GM18502 (cell line): ENCODE results near the gene NPR2.

Experiments
- ATAC-seq: cut with Tn5 transposase; IDR thresholded peaks from one replicate; pipeline ENCODE4 v1.9.1; 2021; ENCODE audit warnings: mild to moderate bottlenecking; ENCODE audit not compliant: unreplicated experiment, poor library complexity

Gene NPR2

DNA sequence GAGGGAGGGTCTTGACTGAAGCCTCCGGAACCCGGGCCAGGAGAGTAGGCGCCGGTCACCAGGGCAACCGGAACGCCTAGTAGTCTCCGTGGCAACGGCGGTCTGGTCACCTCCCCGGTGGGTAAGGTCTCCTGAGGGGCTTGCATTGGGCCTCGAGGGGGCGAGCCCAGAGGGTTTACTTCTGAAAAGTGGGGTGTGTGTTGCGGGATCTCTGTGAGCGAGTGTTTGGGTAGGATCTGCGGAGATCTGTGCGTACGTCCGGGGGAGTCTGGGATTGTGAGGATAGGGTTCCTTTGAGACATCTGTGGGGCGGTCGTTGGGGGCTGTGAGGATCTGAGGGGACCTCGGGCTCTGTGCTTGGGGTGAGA lies 37.3 kb downstream of the NPR2 start, which contains the start of gene FAM221B:
Gene FAM221B, minus strand, starts transcription at position 17 of the 368 bp plus-strand sequence. CDS start 2,571 bp downstream, outside the sequence.
- ATAC-seq = peak; percentile 3

DNA sequence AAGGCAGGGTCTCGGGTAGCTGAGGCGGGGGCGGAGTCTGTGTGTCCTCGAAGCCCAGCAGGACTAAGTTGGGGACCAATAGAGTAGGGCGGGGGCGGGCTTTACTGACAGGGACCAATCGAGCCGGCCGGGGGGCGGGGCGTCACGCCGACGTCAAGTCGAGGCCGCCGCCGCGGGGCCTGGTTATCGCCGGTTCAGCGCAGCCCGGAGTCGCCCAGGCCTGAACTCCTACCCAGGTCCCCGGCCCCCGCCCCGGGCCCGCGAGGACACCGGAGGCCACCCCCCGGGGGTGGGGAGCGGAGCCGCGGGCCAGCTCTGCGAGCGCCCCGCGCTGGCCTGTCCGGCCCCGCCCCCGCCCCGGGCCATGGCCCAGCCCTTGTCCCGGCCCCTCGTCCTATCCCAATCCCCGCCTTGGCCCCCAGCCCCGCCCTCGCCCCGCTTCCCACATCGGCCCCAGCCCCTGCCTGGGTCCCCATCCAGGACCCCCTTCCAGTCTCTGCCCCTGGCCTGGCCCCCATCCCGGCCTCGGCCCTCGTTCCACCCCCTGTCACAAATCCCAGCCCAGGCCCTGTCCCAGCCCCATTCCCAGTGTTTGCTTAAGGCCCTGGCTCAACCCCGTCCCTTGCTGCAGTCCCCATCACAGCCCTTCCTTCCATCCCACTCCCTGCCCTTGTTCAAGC lies 37.8 kb downstream of the NPR2 start, which contains the start of gene TMEM8B:
Gene TMEM8B, plus strand, starts transcription at position 145 of the 680 bp plus-strand sequence. Its CDS starts 220 bp downstream, at position 365.
- ATAC-seq = peak; percentile 78

DNA sequence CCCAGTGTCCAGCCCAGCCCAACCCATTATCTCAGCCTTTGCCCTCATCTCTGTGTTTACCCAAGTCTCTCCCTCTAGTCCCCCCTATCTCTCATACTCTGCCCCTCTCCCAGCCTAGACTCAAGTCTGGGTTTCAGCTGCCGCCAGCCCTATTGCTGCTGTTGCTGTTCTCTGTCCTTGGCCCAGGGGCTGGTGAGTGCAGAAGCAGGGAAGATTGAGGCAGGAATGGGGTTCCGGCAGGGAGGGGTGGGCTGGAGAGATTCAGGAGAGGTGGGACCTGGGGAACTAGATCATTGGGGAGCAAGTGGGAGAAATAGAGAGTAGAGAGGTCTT lies 38.3 kb downstream of the NPR2 start:
- ATAC-seq = no peak

DNA sequence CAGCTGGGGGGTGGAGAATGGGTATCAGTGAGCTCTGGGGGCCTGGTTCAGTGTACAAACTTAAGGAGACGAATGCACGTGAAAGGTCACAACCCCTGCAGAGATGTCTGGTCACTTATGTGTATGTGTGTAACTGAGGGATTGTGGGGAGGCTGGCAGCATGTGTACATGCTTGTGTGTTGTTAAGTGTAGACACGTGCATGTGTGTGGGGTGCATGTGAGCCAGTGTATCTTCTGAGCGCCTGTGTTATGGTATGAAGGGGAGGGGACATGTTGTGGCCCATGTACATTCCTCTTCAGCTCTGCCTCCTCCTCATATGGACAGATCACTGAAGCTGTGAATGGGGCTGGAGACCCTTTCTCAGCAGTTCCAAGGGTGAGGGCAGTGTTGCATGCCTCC lies 39.6 kb downstream of the NPR2 start:
- ATAC-seq = no peak

DNA sequence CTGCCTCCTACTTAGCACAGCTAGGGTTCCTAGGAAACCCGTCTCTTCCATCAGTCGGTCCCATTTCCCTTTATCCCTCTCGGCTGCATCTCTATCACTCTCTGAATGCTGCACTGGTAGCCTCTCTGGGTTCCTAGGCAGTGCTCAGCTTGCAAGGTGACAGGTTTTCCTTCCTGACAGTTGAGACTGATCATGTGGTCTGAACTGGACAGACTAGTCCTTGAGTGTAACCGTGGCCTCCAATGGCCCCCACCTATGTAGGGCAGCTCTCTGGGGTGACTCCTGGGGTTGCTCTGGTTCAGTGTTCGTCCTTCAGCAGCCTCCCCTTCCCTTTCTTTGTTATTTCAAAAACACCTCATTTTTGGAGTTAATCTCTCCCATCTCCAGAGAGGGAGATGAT lies 41.4 kb downstream of the NPR2 start:
- no peak for ATAC-seq

DNA sequence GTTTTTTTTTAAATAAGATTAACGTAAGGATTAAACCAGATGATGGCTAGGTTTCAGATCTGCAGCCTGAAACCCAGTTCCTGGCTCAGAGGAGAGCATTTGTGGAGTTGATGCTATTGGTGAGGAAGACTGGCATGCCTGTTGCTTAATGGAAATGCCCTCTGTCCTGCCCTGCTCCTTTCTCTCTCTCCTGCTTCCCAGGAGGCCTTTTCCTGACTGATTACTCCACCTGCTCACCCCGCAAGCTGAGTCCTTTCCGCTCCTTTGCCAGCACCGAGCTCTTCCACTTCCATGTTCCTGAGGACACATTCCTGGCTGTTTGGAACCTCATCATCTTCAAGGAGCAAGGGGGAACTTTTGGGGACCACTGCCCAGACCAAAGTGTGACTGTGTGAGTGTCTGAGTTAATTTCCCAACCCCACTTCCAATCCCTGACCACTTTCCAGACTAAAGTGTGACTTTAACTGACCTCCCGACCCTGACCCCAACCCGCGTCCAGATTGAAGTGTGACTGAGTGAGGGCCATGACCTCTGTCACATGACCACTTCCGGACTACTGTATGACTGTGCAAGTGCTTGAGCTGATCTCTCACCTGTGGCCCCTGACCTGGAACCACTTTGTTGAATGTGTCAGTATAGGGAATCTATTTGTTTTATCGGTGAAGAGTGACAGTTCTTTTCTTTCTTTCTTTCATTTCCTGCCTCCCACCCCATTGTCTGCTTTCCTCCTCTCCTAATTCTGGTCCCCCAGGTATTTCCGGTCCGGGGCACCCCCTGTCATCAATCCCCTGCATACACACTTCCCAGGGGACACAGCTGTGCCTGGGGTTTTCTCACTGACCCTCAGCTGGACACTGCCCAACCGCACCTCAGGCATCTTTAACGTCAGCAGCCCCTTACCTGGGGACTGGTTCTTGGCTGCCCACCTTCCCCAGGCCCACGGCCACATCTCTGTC lies 43.1 kb downstream of the NPR2 start:
- ATAC-seq = no peak

DNA sequence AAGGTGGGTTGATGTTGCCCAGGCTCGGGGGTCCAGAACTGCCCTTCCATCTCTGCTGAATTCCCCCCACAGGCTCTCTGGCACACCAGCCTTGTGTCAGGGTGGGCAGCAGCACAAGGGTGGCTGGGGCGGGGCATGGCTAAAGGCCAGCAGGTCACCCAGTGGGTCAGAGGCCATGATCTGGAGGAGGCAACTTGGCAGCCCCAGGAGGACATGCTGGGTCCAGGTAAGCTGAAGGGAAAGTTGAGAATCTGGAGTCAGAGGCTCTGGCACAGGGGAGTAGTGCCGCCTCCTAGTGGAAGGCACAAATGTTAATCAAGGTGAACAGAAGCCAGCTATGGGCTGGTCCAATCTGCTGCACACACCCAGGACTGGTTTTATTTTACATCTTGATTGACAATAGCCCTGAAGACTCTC lies 43.8 kb downstream of the NPR2 start:
- ATAC-seq = no peak

DNA sequence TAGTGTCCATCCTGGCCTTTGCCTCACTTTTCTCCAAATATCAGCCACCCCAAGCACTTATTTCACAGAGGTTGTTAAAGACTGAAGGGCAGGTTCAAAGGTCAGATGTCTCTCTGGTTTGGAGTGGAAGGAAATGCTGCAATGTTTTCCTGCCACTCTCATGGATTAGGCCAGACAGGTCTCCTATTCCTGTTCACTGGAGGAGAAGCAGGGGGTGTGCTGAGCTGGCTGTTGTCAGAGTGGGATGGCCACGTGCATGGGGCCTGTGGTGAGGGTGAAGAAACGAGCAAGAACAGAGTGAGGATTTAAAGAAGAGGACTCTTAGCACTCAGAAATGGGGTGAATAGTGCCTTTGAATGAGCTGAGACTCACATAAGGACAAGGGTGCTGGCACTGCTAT lies 44.4 kb downstream of the NPR2 start:
- ATAC-seq = no peak

DNA sequence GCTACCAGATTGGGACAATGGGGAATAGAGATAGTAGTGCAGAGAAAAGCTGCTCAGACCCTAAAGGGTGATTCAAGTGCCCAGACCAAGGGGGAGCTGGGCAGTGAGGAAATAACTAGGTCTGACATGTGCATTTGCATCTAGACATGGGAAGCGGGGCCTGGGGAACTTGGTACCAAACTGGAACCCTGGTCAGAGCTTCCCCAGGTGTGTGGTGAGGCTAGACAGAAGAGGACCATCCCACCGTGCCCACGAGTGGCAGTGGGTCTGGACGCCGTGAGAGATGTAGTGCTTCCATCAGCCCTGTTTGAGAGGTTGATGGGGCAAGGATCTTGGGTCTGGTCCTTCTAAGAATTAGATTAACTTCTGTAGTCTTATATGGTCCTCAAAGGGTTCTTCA lies 45.2 kb downstream of the NPR2 start:
- ATAC-seq = no peak

DNA sequence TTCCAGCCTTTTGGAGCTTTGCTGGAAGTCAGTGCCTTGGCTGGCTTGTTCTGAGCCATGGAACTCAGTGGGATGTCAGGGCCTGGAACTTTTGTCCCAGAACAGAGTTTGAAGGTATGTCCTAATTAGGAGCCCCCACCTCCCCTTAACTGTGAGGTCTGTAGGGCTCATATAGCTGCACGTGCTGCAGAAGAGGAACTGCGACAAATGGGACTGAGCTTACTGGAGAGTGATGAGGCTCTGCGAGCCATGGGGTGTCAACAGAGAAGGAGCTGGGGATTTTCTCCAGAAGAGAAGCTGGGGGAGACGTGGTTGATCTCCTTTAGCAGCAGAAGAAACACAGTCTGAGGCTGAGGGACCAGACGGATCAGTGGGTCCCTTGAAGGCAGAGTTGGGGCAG lies 48.5 kb downstream of the NPR2 start:
- no peak for ATAC-seq

DNA sequence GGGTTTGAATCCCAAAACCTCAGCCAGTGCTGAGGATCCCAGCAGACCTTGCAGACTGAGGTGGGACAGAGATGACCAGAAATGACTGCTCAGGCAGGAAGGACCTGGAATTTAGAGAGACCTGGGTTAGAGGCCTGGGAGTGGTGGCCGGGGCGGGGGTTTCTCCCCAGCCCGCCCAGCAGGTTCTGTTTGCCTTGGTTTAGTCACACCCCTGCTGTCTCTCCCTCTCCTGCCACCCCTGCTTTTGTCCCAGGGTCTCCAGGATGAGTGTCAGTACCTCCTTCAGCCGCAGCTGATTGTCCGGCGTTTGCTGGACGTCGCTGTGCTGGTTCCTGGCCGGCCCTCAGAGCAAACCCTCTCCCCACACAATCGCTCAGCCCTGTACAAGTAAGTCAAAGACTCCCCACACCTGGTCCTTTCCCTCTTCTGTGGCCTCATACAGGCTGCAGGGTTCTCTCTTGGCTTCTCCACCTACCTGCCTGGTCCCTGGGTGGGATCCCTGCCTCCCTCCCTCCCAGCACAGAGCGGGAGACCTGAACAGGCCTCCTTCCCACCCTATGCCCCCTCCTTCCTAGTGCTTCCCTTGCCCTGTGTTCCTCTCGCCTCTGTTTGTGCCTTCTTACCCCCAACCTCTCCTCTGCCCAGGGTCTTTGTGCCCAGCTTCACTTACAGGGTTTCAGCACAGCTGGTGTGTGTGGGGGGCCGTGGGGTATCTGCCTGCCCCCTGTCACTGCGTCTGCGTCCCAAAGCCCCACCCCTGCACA lies 49.7 kb downstream of the NPR2 start:
- ATAC-seq = no peak

DNA sequence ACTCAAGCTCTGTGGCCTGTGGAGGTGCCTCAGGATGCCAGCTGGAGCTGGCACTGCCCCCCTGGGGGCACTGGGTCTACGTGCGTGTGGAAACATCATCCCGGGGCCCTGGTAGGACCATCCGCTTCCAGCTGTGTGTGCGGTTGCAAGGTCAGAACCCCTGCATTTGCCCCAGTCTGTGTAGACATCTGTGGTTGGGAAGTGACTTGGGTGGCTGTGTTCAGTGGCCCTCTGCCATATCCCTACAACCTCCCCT lies 50.2 kb downstream of the NPR2 start:
- ATAC-seq = no peak

DNA sequence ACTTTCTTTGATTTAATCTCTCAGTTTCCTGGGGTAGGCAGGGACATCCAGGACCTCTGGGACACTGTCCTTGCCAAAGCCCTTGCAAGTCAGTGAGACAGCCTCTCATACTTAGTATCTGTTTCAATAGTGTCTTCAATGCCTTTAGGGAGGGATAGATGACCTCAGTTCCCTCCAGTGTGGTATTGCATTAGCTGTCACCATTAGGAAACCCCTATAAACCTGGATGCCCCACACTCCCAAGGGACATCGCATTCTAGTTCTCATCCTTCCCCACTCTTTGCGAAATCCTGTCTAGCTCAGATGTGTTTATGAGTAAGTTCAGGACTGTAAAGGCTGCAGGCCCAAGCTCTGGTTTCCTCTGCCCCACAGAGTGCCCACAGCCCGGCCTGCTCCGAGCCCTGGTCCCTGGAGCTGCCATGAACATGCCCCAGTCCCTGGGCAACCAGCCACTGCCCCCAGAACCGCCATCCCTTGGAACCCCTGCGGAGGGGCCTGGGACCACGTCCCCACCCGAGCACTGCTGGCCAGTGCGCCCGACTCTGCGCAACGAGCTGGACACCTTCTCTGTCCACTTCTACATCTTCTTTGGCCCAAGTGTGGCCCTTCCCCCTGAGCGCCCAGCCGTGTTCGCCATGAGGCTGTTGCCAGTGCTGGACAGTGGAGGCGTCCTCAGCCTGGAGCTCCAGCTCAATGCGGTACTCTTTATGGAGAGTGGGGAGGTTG lies 50.8 kb downstream of the NPR2 start:
- no peak for ATAC-seq

DNA sequence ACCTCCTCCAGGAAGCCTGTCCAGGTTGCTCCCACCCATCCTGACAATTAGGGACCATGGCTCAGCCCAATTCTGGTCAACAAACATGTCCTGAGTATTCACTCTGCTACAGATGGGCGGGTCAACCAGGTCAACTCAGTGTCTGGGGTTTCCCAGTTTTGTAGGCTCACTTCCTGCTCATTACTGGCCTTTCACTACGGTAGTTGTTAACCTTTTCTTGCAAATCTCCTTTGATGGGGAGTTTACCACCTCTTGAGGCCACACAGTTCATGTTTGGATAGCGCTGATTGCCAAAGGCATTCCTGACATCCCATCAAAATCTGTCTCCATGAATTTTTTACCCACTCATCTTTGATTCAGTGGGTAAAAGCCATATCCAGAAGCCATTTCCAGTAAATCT lies 51.4 kb downstream of the NPR2 start:
- no peak for ATAC-seq

DNA sequence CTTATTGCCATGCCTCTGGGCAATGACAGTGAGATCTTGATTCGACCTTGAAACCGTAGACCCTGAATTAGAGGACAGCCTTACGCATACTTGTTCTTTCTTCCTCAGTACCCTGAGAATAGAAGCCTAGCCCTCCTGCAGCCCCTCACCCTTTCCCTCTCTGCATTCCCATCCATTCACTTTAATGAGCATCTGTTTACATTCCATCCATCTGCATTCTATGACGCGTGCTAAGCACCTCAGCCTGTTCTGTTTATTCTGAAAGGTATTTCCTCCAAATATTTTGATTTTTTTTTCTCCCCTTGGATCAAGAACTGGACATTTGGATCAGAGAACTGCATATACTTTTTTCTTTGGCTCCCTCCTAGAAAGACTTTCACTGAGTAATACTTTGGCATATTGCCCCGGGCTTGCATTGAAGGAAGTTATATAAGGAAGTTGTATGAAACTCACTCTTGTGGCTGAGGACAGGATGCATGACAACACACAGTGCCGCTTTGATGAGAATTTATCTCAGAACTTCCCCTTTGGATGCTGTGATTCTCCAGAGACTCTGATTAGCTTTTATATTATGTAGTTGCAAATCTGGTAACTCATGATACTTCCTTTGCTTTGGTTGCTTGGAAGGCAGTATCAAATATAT lies 53.4 kb downstream of the NPR2 start:
- ATAC-seq = no peak

DNA sequence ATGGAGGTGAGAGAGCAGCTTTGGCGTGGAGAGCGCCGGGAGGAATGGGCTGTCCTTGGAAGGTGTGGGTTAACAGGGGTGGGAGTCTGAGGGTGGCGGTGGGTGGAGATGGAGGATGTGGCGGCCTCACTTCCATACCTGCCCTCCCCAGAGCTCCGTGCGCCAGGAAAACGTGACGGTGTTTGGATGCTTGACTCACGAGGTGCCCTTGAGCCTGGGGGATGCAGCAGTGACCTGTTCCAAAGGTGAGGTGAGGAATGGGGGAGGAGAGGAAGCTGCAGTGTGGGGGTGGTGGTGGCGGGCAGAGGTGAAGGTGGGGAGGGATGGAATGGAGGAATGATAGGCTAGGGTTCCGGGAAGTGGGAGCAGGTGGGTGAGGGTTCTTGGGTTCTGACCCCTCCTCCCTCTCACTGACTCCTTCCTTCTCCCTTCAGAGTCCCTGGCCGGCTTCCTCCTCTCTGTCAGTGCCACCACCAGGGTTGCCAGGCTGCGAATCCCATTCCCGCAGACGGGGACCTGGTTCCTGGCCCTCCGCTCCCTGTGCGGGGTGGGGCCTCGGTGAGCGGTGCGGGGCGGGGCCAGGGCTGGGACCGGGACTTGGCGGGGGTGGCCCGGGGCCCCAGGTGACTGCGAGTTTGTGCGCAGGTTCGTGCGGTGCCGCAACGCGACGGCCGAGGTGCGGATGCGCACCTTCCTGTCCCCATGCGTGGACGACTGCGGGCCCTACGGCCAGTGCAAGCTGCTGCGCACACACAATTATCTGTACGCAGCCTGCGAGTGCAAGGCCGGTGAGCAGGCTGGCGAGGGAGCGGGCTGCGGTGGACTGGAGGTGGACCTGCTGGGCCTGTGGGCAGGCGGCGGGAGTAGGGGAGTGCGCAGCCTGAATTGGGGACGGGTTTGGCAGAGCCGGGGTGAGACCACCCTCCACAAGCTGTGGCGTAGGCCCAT lies 54.7 kb downstream of the NPR2 start:
- no peak for ATAC-seq

DNA sequence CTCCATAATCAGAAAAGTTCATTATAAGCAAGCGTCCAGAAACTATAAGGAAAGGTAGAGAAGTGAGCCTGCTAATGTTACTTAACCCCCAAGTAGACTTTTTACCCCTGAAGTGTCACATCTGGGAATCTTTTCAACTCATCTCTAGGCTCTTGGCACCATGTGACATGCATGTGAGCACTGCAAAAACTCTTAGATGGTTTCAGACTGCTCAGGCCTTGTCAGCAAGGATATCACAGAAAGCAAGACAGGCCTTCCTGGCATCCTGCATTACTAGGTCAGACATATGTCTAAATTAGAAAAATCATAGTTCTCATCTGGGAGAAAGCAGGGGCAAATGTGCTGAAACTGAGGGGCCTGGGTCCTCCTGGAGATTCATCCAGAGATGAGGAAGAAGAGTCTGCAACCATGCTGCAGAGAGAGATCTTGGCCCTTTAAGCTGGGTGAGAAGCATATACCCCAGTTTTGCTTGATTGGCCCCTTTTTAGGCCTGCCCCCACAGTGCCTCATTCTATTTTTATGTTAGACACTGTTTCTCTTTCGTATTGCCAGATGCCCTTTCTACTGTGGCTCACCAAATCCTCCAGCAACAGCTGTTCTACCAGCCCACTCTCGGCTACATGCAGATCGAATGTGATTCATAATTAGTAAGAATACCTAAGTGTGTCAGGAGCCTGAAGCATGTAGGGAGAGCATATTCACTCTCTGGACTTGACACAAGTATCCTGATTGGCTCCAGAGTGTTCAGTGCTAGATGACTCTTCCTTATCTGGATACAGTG lies 56.6 kb downstream of the NPR2 start:
- ATAC-seq = peak; percentile 94

DNA sequence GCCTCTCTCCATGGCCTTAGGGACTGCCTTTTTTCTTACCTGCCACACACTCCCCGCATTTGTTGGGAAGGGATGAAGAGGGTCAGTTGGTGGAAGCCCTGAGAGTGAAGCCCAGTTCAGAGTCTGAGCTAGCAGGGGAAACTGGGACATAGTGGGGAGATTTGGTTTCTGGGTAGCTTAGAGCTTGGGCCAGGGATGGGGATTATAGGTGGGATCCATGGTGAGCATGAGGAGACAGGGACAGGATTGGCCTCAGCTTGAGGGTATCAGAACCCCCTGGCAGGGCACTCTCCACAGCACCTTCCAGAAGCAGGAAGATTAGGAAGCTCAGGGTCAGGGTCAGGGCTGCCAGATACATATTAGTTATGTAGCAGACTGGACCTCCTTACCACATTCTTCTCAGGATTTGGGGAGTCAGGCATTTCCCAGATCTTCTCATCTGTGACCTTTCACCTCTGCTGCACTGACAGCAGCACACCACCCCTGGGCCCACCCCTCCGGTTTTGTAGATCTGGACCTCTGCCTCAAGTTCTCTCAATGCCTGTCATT lies 61.0 kb downstream of the NPR2 start:
- ATAC-seq = no peak
